ENCODE results near the gene SOX8.
"Not testable (repeated sequence)": the region's sequence is repeated elsewhere in the genome, so short reads cannot be mapped to it uniquely, and the experiment has no call there.

Gene SOX8

DNA sequence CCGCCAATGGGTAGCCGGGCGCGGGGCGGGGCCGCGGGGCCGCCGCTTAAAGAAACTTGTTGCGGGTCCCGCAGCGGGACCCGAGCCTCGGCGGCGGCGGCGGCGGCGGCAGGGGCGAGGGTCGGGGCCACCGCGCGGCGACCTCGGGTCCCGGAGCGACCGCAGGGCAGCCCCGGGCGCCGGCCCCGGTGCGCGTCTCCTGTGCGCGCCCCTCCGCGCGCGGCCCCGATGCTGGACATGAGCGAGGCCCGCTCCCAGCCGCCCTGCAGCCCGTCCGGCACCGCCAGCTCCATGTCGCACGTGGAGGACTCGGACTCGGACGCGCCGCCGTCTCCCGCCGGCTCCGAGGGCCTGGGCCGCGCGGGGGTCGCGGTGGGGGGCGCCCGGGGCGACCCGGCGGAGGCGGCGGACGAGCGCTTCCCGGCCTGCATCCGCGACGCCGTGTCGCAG, at the start of gene SOX8:
SOX8 (plus strand) TSS at position 76 of the 450 bp plus-strand sequence; CDS start at position 229, 153 bp downstream.
- no peak for DNase-seq (ENCODE audit: low read depth)

DNA sequence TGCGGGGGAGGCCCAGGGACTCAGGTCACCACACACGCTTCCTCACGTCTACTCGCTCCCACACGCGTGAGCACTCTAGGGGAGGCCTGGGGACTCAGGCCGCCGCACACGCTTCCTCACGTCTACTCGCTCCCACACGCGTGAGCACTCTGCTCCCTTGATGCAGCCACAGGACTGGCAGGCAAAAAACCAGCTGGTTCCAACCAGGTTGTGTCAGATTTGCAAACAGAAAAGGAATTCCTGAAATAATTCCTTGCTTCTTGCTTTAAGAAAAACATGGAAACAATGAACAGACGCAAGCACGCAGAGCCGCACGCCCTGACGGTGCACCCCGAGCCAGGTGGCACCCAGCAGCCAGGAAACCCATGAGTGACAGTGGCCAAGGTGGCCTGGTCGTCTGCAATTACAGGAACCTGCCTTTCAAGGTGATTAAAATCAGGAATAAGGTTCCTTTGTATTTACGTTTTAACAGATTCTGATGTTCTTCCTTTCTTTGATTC, 48.7 kb upstream of the SOX8 start:
- DNase-seq (ENCODE audit: low read depth) = no peak

DNA sequence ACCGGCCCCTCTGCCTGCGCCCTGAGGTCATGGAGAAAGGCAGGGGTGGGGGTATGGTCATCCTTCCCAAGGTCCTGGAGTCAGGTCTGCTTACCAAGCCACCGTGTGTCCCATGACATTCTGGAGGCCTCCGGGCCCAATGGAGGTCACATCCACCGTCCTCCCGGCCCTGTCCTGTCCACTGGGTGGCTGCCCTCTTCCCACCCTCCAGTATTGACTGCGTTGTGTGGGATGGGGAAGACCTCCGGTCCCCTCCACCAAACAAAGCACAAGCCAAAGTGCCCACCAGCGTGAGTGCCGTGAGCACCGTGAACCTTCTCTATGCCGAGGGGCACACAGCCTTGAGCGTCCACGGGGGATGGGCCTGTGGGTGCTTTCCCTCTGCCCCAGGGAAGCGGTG, 48.0 kb upstream of the SOX8 start:
- no peak for DNase-seq (ENCODE audit: low read depth)

DNA sequence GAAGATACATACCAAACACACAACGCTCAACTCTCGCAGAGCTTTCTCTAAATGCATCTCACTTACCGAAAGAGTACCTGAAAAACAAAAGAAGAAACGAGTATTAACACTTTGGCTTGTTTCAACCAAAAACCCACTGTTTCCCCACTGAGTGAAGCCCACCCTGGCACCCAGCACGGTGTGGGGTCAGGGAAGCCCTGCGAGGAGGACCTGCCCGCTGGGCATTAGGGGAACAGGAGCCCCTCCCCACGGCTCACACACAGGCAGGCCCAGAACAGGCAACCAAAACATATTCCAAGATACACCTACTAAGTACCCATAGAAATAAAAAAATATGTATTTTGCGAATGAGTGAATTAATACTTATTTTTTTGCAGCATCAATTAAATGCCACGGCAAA, 47.4 kb upstream of the SOX8 start:
- DNase-seq (ENCODE audit: low read depth) = no peak

DNA sequence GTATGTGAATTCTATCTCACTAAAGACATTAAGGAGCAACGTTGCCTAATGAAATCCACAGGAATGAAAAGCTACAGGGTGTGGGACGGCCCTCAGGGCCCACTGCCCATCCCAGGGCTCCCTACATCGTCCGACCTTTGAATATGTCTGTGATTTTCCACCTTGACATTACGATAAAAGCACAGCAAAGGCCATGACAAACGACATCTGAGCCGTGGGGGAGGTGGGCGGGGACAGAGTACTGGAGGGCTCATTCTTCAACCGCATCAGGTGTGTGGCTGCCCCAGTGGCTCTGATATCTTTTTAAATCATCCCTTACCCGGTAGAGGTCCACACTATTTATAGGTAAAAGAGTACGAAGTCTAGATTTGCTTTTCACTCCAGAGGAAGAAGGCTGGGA, 45.9 kb upstream of the SOX8 start:
- DNase-seq (ENCODE audit: low read depth) = no peak

DNA sequence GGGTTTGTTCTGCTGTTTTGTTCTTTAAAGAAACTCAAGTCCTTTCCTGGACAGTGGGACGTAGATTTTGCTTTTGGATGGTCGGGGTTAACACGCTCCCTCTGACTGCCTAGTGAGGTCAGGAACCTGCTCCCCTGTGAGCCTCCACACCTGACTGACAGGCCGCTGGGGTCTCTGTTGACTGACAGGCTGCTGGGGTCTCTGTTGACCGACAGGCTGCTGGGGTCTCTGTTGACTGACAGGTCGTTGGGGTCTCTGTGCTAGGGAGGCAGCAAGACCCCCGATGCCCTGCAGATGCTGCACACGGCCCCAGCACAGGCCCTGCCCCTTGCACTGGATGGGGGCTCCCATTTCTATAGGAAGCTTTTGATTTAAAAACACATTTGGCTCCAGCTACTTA, 44.3 kb upstream of the SOX8 start:
- DNase-seq (ENCODE audit: low read depth) = no peak

DNA sequence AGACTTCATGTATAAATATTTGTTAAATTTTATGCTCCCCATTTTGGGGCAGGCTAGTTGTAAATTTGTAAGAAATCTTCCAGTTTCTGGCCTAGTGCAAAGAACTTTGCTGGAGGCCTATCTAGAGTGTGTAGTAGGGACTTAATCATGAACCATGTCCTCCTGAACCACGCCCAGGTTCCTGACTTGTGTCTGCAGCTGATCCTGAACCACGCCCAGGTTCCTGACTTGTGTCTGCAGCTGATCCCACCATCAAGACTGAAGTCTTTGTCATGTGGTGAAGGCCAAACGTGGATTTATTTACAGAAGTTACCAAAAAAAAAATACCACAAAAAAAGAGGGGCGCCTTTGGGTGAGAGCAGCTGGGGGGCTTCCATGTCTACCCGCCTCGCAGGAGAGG, 43.8 kb upstream of the SOX8 start:
- DNase-seq (ENCODE audit: low read depth) = no peak

DNA sequence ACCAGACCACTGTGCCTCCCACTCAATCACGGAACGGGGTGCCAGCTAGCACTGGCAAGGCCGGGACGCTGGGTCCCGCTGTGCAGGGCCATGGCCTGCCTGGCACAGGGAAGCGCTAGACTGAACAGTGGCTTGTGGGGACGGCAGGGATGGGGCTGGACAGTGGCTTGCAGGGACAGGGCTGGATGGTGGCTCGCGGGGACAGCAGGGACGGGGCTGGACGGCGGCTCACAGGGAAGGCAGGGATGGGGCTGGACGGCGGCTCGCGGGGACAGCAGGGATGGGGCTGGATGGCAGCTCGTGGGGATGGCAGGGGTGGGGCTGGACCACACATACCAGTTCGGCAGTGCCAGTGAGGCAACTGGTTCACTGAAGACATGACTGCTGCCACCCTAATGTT, 43.4 kb upstream of the SOX8 start:
- no peak for DNase-seq (ENCODE audit: low read depth)

DNA sequence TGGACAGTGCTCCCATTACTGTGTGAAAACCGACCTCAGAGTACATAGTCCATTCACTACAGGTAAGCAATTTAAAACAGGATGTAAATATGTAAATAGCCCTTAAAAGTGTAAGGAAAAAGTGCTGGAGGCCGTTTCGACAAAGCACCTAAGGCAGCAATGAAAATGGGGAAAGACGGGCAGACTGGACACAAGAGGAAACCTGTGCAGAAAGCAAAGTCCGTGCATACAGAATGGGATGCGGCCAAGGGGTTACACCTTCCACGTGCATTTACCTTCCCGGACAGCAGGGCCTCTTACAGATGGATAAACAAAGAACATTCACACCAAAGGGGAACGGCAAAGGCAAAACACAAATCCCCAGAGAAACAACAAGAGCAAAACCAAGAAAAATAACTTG, 42.8 kb upstream of the SOX8 start:
- no peak for DNase-seq (ENCODE audit: low read depth)

DNA sequence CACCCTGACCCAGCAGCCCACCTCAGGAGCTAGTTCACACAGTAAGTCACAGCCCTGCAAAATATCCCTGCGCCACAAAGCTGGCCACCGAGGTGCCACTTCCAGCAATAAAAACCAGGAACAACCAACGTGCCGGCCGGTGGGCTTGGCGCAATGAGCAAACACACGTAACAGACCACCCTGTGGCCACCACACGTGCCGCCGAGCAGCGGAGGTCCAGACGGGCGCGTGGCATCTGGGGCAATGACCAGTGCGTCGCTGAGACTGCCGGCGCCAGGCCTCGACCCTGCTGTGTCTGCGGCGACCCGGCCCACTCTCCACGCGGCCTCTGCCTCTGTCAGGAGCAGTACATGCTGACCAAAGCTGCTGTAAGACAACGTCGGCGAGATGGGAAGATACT, 42.3 kb upstream of the SOX8 start:
- DNase-seq (ENCODE audit: low read depth) = no peak

DNA sequence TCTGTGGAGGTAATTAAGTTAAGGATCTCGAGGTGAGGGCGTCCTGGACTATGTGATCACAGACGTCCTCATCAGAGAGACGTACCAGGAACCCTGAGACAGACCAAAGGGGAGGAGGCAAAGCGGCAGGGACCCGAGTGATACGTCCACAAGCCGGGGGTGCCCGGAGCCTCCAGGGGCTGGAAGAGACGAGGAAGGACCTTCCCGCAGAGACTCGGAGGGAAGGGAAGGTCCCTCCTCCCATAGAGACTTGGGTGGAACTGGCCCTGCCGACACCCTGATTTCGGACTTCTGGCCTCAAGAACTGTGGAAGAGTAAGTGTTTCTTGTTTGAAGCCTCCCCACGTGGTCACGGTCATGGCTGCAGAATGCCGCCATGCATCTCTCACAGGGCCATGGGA, 41.6 kb upstream of the SOX8 start:
- DNase-seq (ENCODE audit: low read depth) = no peak

DNA sequence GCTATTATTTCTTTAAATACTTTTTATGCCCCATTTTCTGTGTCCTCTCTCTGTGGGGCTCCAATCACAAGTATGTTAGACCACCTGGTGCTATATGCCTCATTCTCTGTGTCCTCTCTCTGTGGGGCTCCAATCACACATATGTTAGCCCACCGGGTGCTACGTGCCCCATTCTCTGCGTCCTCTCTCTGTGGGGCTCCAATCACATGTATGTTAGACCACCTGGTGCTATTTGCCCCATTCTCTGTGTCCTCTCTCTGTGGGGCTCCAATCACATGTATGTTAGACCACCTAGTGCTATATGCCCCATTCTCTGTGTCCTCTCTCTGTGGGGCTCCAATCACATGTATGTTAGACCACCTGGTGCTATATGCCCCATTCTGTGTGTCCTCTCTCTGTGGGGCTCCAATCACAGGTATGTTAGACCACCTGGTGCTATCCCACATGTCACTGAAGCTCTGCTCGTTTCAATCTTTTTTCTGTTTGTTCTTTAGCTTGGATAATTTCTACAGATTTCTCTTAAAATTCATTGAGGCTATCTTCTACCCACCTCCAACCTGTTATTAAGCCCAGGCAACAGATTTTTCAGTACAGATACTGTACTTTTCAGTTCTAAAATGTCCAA, 39.0 kb upstream of the SOX8 start:
- DNase-seq (ENCODE audit: low read depth) = no peak

DNA sequence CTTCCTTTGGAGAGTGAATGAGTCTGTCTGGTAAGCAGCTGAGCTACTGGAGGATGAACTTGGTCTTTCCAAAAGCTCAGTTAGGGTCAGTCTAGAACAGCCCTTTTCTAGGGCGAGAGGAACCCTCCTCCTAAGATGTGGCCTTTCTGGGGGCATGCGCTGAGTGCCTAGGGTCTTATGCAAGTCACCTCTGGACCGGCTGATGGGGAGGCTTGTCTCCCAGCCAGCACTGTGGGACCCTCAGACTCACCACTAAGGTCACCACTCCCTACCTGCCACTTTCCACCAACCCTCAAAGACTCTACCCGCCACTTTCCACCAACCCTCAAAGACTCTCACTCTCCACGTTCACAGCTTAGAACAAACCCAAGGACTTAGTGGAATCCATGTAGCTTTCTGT, 37.6 kb upstream of the SOX8 start:
- no peak for DNase-seq (ENCODE audit: low read depth)

DNA sequence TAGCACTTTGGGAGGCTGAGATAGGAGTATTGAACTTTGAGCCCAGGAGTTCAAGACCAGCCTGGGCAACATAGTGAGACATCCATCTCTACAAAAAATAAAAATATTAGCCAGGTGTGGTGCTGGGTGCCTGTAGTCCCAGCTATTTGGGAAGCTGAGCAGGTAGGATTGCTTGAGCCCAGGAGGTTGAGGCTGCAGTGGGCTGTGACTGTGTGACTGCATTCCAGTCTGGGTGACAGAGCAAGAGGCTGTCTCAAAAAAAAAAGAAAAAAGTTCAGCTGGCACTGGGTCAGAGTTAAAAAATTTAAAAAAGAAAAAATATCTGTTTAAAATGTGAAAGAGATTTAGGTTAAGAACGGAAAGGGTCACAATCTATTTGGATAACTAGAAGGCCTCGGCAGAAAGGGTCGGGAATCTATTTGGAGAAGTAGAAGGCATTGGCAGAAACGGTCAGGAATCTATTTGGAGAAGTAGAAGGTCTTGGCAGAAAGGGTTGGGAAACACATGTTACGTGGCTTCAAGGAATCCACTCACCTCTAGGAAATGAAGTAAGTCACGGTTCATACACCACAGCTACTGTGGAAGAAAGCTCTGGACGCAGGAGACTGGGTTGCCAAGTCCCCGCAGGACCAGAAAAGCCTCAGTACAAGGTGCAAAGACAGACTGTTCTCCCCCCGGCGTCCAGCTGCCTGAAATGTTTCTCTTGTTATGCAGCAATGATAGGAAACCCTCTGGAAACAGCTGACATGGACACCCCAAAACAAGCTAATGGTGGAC, 36.1 kb upstream of the SOX8 start:
- no peak for DNase-seq (ENCODE audit: low read depth)

DNA sequence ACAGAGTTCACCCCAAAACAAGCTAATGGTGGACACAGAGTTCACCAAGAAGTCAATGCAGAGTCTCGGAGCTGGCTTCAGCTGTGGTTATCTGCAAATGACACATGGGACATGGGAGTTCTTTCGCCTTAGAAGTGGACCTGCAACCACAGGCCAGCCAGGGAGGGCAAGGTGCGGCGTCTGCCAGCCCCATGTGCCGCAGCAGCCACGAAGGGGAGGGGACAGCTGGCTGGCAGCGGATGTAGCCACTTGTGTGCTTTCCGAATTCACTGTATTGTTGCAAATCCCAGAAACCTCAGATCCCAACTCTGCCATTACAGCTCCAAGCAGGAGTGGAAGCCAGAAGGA, 35.5 kb upstream of the SOX8 start:
- no peak for DNase-seq (ENCODE audit: low read depth)

DNA sequence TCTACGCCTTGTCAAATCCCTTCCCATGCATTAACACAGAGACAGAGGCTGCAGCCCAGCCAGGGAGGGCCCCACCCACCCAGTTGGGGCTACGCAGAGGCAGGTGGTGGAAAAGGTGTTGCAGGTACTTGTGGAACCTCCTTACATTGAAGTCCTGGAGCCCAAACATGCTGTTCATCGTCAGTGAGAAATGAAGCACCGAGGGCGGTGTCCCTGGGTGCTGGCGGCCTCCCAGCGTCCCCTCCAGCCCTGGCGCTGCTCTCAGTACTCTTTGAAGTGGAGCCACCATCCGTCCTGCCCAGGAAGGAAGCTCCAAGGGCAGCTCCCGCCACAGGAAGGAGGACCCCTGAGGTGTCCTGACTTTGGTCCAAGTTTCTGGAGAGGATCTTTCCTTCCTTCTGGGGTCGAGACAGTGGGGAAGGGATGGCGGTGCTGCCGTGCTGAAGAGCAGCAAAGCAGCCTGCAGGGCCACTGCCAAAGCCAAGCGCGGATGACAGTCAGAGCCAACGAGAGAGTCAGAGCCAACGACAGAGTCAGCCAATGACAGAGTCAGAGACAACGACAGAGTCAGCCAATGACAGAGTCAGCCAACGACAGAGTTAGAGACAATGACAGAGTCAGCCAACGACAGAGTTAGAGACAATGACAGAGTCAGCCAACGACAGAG, 34.2 kb upstream of the SOX8 start:
- DNase-seq (ENCODE audit: low read depth) = no peak

DNA sequence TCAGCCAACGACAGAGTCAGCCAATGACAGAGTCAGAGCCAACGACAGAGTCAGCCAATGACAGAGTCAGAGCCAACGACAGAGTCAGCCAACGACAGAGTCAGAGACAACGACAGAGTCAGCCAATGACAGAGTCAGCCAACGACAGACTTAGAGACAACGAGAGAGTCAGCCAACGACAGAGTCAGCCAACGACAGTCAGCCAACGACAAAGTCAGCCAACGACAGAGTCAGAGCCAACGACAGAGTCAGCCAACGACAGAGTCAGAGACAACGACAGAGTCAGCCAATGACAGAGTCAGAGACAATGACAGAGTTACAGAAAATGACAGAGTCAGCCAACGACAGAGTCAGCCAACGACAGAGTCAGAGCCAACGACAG, 33.7 kb upstream of the SOX8 start:
- DNase-seq (ENCODE audit: low read depth) = not testable (repeated sequence)

DNA sequence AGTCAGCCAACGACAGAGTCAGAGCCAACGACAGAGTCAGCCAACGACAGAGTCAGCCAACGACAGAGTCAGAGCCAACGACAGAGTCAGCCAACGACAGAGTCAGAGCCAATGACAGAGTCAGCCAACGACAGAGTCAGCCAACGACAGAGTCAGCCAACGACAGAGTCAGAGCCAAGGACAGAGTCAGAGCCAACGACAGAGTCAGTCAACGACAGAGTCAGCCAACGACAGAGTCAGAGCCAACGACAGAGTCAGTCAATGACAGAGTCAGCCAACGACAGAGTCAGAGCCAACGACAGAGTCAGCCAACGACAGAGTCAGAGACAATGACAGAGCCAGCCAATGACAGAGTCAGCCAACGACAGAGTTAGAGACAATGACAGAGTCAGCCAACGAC, 32.8 kb upstream of the SOX8 start:
- DNase-seq (ENCODE audit: low read depth) = not testable (repeated sequence)

DNA sequence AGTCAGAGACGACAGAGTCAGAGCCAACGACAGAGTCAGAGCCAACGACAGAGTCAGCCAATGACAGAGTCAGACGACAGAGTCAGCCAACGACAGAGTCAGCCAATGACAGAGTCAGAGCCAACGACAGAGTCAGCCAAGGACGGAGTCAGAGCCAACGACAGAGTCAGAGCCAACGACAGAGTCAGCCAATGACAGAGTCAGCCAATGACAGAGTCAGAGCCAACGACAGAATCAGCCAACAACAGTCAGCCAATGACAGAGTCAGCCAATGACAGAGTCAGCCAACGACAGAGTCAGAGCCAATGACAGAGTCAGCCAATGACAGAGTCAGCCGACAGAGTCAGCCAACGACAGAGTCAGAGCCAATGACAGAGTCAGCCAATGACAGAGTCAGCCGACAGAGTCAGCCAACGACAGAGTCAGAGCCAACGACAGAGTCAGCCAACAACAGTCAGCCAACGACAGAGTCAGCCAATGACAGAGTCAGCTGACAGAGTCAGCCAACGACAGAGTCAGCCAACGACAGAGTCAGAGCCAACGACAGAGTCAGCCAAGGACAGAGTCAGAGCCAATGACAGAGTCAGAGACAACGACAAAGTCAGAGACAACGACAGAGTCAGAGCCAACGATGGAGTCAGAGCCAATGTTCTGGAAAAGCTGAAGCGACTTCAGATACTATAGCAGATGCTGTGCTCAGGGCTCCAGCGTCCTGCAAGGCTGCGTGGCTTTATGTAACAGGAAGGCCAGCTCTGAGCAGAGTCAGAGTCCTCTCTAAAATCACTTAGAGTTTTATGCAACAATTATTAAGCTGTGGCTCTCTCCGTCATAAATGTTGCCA, 30.6 kb upstream of the SOX8 start:
- DNase-seq (ENCODE audit: low read depth) = not testable (repeated sequence)

DNA sequence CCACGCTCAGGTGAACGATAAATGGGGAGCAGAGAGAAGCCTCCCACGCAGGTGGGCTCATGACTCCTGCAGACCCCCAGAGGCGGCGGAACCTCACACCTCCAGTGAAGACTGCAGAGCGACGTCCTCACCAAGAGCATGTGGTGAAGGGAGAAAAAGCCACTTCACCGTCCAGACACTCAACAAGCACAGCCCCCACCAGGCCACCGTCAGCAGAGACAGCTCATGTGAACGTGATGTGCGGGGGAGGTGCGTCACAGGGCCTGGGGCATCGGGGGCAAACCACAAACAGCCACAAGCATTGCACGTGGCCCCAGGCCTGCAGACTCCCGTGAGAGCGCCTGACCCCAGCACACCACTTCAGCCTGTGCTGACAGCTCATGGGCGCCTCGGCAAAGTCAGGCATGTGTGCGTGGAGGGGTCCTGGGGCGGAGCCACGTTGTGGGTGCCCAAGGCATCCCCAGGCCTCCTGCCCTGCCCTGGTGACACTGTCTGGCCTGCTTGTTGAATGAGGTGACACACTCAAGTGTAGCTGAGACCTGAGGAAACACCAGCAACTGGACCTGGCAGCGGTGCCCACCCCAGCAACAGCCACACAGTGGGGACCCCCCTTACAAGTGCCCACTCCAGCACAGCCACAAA, 29.8 kb upstream of the SOX8 start:
- DNase-seq (ENCODE audit: low read depth) = no peak

DNA sequence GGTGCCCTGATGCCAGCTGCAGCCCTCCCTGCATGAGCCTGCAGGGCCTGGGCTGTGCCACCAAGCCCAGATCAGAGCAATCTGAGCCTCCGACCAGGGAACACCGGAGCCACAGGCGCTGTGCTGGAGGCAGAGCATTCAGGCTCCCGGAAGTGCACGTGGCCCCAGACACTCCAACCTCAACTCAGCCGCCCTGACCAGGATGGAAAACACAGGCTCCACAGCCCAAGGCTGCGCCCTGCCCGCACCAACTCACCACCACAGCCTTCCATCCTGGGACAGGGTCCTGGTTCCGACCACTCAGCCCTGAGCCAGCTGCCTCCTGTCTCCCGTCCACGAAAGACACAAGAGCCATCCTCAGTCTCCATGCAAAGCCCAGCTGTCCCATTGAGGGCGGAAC, 29.2 kb upstream of the SOX8 start:
- no peak for DNase-seq (ENCODE audit: low read depth)

DNA sequence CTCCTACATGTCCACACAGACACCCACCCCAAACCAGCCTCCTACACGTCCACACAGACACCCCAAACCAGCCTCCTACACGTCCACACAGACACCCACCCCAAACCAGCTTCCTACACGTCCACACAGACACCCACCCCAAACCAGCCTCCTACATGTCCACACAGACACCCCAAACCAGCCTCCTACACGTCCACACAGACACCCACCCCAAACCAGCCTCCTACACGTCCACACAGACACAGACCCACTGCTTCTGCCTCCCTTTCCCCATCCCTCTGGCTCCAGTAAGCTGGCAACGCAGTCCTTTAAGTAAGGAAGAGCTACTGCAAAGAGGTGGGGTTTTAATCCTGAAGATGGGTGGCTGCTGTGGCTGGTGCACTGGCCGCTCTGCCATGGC, 27.8 kb upstream of the SOX8 start:
- DNase-seq (ENCODE audit: low read depth) = not testable (repeated sequence)

All from stimulated activated CD8-positive, alpha-beta memory T cell treated with anti-CD3 and anti-CD28 coated beads, Interleukin-12 subunit alpha, Interleukin-12 subunit beta, amount 100 ng/mL, for 4 hours (primary cell).